Kidney epithelial cell (primary cell): ENCODE results near the gene KIRREL3. TPM values are rescaled to one million over a fixed set of nuclear protein-coding genes. Genes with fewer than 3 reads are reported as not detected.

ENCODE experiments used
- DNase-seq: peaks from one replicate; pipeline ENCODE4 v3.0.0-alpha.2; 2010; ENCODE audit warnings: low read depth
- H3K27me3 ChIP-seq: 2 replicates; pipeline ENCODE4 v1.6.0; 2011; ENCODE audit warnings: low read length; ENCODE audit not compliant: control insufficient read depth, insufficient read depth
- H3K36me3 ChIP-seq: 2 replicates; pipeline ENCODE4 v1.5.1; 2011; ENCODE audit warnings: low read length; ENCODE audit not compliant: control insufficient read depth, insufficient read depth
- H3K4me3 ChIP-seq: 2 replicates; pipeline ENCODE4 v1.5.1; 2011; ENCODE audit warnings: low read depth, mild to moderate bottlenecking, control low read depth, low read length
- total RNA-seq: library from RNA; depleted of rRNA; stranded (reverse); fragments of >200 nt; gene quantifications from 2 replicates; pipeline ENCODE4 v1.2.3, GENCODE V29; 2015
- TF ChIP-seq, protein P1 (sequence below): IDR thresholded peaks from 2 replicates; pipeline ENCODE4 v1.5.1; 2011; ENCODE audit warnings: mild to moderate bottlenecking, moderate library complexity, low read length, control low read depth, inconsistent platforms; ENCODE audit not compliant: insufficient read depth, poor library complexity, severe bottlenecking

Gene KIRREL3
- total RNA-seq, 1 donor from 2014 or later: 1.3 TPM

DNA sequence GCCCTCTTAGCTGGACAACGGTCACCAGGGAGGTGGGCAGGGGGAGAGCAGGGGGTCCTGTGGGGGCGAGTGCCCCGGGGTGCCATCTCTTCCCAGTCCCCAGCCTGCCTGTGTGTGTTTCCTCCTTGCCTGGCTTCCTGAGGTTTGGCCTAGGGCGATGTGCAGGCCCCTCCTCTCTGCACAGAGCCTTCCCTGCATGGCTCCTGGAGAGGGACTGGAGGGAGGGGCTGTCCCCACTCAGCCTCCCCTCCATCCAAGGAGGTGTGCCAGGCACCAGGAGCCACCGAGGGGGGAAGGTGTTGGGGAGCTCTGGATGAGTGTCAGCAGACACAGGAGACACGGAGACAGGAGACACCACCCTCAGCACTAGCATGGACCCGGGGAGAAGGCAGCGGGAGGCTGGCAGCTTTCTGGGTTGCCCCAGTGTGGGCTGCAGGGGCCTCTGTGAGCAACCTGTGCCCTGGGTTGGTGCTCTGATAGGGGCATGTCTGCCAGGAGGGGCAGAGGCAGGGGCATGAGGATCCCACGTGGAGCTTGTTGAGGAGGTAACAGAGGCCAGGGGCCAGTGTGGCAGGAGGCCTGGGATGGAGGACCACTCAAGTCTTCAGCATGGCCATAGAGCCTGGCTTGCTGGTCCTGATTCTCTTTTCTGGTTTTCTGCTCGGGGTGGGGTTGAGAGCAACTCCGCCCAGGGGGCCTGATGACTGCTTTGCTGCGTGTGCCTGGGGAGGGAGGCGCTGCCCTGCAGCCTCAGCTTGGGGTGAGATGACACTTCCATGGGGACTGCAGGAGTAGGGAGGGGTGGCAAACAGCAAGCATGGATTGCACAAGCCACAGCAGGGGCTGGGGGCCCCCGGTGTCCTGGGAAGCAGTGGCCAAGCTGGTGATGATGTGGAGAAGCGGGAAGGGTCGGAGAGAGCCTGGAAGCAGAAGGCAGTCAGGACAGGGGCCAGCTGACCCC, 566.3 kb downstream of the KIRREL3 start:
- DNase-seq: no peak
- no peaks in the 10 kb centered on the region for H3K36me3 ChIP-seq
- TF ChIP-seq, protein P1, sequence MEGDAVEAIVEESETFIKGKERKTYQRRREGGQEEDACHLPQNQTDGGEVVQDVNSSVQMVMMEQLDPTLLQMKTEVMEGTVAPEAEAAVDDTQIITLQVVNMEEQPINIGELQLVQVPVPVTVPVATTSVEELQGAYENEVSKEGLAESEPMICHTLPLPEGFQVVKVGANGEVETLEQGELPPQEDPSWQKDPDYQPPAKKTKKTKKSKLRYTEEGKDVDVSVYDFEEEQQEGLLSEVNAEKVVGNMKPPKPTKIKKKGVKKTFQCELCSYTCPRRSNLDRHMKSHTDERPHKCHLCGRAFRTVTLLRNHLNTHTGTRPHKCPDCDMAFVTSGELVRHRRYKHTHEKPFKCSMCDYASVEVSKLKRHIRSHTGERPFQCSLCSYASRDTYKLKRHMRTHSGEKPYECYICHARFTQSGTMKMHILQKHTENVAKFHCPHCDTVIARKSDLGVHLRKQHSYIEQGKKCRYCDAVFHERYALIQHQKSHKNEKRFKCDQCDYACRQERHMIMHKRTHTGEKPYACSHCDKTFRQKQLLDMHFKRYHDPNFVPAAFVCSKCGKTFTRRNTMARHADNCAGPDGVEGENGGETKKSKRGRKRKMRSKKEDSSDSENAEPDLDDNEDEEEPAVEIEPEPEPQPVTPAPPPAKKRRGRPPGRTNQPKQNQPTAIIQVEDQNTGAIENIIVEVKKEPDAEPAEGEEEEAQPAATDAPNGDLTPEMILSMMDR: no peak
- H3K27me3 ChIP-seq: peaks cover 4% of the 10 kb centered on the region
- H3K4me3 ChIP-seq: no peak overlapping the region

DNA sequence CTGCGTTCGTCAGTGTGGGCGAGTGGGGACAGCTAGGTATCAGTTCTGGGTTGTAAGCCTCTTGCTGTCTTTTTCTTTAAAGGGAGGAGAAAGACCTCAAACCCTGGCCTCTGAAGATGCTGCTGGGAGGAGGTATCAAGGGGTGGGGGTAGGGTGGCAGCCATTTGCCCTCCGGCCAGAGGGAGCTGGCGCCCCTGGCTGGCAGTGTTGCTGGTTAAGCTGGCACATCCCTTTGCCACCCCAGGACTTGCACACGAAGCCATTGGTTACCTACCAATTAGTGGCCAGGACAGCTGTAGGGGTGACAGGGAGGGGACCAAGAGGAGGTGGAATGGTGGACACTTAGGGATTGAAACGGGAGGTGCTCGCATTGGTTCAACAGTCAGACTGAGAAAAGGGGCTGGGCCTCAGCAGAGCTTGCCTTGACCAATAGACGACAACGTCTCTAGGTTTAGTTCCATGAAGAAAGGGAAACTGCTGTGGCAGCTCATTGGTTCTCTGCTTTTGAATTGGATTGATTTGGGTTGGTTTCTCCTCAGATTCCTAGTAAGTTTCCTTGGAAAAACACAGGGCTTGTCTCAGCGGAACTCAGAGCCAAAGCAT, 567.2 kb downstream of the KIRREL3 start:
- TF ChIP-seq, protein P1: no peak
- no peak for DNase-seq
- peaks cover 4% of the 10 kb centered on the region for H3K27me3 ChIP-seq
- H3K36me3 ChIP-seq: no peaks in the 10 kb centered on the region
- no peak overlapping the region for H3K4me3 ChIP-seq

DNA sequence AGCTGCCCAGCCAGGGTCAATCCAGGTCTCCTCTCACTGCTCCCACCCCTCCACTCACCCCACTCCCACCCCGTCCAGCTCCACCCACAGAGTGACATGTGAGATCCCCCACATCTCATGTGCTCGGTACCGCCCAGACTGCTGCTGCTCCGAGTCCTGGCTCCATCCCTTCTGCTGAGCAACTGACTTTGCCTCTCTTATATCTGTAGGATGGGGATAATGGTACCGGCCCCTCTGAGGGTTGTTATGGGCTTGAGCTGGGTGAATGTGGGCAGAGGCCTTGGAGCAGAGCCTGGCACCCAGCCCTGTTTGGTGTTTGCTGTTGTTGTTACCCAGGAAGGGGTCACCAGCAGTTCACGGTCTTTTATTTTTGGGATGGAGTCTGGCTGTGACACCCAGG, 568.0 kb downstream of the KIRREL3 start:
- no peak for DNase-seq
- Histone ChIP-seq H3K27me3 (no peaks in the 10 kb centered on the region), H3K36me3 (no peaks in the 10 kb centered on the region), H3K4me3 (no peak overlapping the region)
- TF ChIP-seq, protein P1: no peak

DNA sequence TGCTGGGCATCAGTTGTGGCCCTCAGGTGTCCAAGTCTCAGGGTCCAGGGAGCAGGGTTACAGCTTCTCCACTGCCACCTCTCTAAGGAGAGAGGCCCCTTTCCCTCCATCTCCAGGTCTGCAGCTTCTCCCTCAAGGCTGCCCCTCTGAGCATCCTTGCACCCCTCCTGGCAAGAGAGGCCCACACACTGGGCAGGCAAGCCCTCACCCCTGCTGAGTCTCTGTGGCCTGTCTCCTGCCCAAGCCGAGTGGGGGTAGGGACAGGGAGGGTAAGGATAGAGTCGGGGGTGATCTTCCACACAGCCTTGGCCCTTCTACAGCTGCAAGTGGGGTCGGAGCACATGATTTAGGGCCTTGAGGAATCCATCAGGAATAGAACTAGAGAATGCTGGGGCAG, 568.5 kb downstream of the KIRREL3 start:
- TF ChIP-seq, protein P1: no peak
- no peak for DNase-seq

DNA sequence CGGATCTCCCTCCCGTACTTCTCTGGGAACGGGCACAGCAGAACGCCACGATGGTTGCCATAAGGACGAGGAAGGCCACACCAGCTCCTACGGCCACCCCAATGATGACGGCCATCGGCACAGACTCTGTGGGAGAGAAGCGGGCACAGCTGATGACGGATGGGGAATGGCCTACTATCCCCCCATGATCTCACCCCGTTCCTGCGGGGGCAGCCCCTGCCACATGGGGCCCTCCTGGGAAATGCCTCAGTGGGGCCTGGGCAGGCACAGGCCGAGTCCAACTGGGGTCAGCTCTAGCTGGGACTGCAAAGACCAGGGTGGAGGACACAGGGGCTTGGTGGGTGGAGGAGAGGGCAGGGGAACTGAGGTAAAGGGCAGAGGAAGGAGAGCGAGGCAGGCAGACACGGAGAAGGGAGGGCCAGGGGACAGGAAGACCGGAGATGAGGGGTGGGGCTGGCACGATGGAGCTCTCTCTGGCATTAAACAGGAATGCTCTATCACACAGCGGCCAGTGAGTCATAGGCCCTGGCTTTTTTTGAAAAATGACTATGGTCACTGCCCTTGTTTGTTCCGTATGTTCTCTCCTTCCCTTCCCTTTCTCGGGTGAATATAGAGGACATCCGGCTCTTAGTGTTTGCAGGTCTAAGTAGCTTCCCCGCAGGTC, 569.0 kb downstream of the KIRREL3 start:
- Histone ChIP-seq H3K27me3 (no peaks in the 10 kb centered on the region), H3K4me3 (no peak overlapping the region), H3K36me3 (no peaks in the 10 kb centered on the region)
- DNase-seq: no peak
- TF ChIP-seq, protein P1: no peak

More for the DNA sequence above, 568.5 kb downstream of the KIRREL3 start:
- Histone ChIP-seq H3K36me3 (no peaks in the 10 kb centered on the region), H3K27me3 (no peaks in the 10 kb centered on the region), H3K4me3 (no peak overlapping the region)
